A172 (cell line): ENCODE data around the gene GADD45B. TPM values are rescaled to one million over a fixed set of nuclear protein-coding genes. Genes with fewer than 3 reads are reported as not detected.
"Not testable (repeated sequence)": the region's sequence is repeated elsewhere in the genome, so short reads cannot be mapped to it uniquely, and the experiment has no call there.

Experiments
- DNase-seq: peaks from one replicate; pipeline ENCODE4 v3.0.0-alpha.2; 2015; ENCODE audit warnings: low spot score
- total RNA-seq: library from RNA; depleted of rRNA; stranded (reverse); fragments of >200 nt; shearing (Covaris generic); gene quantifications from 2 replicates; pipeline ENCODE4 v1.2.3, GENCODE V29; 2014; rRNA removed

Gene GADD45B
- total RNA-seq, 1 experiment from 2014 or later: 92.7 TPM

DNA sequence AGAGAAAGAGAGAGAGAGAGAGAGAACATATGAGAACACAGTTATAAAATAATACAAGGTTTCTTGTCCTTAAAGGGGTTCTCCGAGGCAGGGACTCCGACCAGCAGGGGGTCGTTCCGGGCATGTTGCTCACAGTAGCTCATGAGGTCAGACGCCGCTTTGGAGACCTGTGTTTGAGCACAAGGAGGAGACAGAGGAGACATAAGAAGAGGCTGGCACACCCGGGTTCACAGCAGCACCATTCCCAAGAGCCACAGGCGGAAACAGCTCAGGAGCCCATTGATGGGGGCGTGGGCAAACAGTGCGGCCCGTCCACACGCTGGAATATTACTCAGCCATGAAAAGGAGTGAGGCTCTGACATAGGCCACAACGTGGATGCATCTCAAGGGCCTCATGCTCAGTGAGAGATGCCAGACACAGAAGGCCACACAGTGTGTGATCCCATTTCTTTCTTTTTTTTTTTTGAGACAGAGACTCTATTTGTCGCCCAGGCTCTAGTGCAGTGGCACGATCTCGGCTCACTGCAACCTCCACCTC, 39.1 kb downstream of the GADD45B start:
- DNase-seq: no peak

DNA sequence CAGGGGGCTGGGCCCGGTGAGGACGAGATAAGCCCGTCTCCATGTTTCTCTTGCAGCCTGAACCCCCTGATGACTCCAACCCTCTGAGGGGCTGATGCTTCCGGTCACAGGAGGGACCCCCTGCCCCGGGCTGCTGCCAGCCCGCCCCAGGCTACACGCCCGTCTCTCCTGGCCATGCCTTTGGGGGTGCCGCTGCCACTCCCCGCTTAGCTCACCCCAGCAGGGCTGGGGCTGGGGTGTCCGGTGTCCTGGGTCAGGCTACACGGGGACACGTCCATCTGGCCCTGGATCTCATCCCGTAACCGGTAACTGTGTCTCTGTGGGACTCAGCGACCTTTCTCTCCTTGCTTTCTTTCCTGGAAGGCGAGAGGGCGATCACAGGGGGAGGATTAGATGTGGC, 40.8 kb downstream of the GADD45B start:
- no peak for DNase-seq

DNA sequence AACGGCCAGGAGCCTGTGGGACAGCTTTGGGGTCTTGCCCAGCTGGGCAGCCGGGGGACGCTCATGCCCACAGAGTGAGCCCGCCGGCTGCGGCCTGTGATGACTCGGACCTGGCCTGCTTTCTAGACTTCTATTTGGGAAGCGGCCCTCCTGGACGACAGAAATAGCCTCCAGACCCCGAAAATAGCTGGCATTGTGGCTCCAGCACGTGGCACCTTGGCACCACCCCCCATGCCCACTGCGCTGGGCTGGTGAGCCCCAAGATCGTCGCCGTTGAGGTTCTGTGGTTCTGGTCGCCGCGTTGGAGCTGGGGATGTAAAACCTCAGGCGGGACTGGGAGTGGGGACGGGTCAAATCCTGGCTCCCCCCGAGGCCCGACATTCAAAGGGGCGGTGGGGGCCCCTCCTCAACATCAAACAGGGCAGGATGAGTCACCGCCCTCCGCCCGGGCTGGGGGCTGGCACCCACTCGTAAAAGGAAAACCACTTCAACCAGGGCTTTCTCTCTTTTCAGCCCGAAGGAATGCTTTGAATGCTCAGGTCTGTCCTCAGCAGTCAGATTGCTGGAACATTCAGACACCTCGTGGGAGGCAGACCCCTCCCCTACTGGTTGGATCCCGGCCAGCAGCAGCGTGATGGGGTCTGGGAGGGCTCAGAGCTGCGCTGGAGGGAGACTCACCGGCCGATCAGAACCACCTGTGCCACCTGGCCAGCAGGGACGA, 42.1 kb downstream of the GADD45B start:
- peak; percentile 75 for DNase-seq

DNA sequence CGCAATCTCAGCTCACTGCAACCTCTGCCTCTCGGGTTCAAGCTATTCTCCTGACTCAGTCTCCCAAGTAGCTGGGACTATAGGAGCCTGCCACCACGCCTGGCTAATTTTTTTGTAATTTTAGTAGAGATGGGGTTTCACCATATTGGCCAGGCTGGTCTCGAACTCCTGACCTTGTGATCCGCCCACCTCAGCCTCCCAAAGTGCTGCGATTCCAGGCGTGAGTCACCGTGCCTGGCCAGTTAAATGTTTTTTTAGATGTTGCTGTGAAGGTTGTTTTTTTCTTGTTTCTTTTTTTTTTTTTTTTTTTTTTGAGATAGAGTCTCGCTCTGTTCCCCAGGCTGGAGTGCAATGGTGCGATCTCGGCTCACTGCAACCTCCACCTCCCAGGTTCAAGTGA, 42.9 kb downstream of the GADD45B start:
- not testable (repeated sequence) for DNase-seq

DNA sequence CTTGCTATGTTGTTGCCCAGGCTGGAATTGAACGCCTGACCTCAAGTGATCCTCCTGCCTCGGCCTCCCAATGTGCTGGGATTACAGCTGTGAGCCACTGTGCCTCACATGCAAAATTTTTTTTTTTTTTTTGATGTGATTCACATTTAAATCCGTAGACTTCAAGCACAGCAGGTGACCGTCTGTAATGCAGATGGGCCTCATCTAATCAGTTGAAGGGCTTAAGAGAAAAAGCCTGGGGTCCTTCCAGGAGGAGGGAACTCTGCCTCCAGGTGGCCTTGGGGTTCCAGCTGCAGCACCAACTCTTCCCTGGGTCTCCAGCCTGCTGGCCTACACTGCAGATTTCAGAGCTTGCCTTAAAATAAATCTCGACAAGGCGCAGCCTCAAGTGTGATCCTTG, 43.6 kb downstream of the GADD45B start:
- no peak for DNase-seq

DNA sequence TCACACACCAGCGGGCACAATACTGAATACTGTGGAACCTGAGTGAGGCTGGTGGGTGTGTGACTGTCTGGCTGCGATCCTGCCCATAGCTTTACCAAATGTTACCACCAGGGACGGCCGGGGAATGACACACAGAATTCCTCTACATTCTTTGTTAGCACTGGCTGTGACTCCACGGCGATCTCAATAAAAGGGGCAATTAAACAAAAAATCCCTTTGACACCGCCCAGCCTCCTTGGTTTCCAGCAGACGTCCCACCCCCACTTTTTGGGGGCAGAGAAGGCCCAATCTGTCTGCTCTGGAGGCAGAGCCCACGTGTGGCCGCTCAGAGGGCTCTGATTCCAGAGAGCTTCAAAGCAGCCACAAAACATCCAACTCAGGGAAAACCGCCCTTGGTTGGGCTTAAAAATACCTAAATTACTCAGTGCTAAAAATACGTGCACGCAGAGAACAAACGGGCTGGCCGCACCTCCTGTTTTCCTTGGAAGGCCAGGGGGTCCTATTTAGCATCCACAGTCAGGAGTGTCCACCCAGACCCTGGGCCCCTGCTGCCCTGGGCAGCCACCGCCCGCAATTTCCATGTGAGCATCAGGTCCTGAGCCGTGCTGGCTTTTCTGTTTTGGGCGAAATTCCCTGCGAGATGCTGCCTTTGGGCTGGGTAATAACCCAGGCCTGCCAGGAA, 47.8 kb downstream of the GADD45B start:
- peak; percentile 95 for DNase-seq

DNA sequence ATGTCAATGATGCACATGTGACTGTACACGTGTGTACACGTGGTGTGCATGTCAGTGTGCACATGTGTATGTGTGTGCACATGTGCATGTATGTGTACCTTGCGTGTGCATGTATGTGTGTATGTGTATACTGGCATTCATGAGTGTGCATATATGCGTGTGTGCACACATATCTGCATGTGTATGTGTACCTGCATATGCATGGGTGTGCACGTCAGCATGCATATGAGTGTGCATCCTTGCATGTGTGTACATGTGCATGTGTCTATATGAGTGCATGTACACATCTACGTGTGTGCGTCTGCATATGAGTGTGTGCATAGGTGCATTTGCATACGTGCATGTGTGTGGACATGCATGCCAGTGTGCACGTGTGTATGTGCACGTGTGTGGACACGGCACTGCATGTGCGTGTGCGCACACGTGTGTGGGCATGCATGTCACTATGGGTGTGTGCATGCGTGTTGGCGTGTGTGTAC, 48.5 kb downstream of the GADD45B start:
- DNase-seq: no peak

DNA sequence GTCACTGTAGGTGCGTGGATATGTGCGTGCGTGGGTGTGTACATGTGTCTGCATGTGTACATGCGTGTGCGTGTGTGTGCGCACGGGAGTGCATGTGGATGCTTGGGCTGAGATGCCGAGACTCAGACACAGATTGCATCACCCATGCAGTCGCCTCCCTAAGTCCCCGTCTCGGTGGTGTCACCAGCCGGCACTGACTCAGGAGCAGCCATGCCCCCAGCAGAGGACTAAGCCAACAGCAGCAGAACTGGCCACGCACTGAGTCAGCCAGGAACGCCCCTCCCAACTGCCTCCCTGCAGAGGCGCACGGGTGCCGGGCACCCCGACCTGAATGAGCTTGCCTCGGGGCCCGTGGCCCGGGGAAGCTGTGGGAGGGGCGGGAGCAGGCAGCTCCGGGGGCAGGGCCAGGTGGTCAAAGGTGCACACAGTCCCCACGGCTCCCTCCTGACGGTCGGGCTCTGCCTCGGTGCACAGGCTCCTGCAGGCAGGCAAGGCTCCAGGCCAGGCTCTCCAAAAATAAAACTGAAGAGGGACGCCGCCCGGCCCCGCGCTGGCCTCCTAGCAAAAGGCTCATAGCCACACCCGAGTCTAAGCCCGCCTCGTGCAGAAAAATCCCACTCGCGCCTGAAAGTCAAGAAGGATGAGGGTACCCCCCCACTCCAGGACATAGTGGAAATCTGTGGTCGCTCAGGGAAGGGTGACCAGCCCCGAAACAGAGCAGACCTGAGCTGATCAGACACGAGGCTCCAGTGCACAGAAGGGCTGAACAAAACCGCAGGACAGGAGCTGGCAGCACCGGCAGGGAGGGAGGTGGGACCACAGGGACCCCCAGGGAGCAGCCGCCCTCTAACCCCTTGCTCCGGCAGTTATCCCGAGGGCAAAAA, 49.2 kb downstream of the GADD45B start:
- DNase-seq: peak; percentile 98

DNA sequence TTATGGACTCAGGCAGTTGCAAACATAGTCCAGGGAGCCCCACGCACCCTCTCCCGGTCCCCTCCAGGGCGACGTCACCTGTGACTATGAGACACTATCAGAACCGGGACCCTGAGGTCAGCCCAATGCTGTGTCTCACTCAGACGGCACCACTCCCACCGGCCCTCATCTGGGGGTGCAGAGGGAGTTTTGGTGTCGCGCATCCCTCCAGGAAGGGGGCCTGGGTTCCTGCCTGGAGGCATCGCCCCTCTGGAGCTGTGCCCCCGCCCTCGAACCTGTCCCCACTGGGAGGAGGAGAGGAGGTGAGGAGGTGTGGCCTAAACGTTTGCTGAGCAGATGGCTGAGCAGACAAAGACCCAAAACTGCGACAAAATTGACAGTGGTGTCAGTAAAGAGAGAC, 51.2 kb downstream of the GADD45B start:
- no peak for DNase-seq

DNA sequence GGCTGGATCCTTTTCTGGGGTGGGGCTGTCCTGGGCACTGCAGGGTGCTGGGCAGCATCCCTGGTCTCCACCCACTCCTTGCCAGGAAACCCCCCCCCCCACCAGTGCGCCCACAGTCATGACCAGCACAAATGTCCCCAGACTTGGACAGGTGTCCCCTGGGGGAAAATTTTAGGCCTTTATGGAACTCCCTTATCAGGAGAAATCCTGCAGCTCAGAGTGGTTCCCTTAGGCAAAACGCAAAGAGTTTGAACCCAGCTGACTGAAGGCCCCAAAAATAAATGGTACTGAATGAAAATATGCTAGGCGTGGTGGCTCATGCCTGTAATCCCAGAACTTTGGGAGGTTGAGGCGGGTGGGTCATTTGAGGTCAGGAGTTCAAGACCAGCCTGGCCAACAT, 51.8 kb downstream of the GADD45B start:
- no peak for DNase-seq

Other genes starting within 250 kb of the GADD45B start
- 172 and 177 TPM in 2 replicates for gene PLEKHJ1, start 239.8 kb upstream of the GADD45B start, total RNA-seq
- gene SF3A2, start 239.3 kb upstream of the GADD45B start, total RNA-seq: 41.1 and 42.9 TPM in 2 replicates
- 8.5 and 10.0 TPM in 2 replicates for gene AMH, start 226.8 kb upstream of the GADD45B start, total RNA-seq
- not detected in 2 replicates for gene JSRP1, start 219.7 kb upstream of the GADD45B start, total RNA-seq
- gene PEAK3, start 194.0 kb upstream of the GADD45B start, total RNA-seq: 0.22 and 1.7 TPM in 2 replicates
- not detected in 2 replicates for gene LINGO3, start 168.0 kb upstream of the GADD45B start, total RNA-seq
- 493 and 592 TPM in 2 replicates for gene LSM7, start 147.5 kb upstream of the GADD45B start, total RNA-seq
- gene SPPL2B, start 147.4 kb upstream of the GADD45B start, total RNA-seq: 51.9 and 60.7 TPM in 2 replicates
- not detected in 2 replicates for gene TMPRSS9, start 115.9 kb upstream of the GADD45B start, total RNA-seq
- gene TIMM13, start 48.5 kb upstream of the GADD45B start, total RNA-seq: 85.0 and 110 TPM in 2 replicates
- gene LMNB2, start 19.2 kb upstream of the GADD45B start, total RNA-seq: 232 and 348 TPM in 2 replicates
- gene GNG7, start 226.6 kb downstream of the GADD45B start, total RNA-seq: 0.38 and 1.1 TPM in 2 replicates
- 14.9 and 18.3 TPM in 2 replicates for gene DIRAS1, start 245.2 kb downstream of the GADD45B start, total RNA-seq